Peyer's patch (tissue), 4 donors: ENCODE data around the gene WRAP73.

Experiments
- CTCF ChIP-seq, 6 experiments: fragments of 450-650 bp in 4 of 6; fragments of 200-600 bp in 2 of 6; sonication (generic) in 1 of 6; IDR thresholded peaks; one replicate each; pipeline ENCODE4 v1.5.1; 2017 to 2019; ENCODE audit warnings: antibody characterized with exemption in 6 of 6, mild to moderate bottlenecking in 3 of 6, moderate library complexity in 1 of 6
- POLR2A ChIP-seq, 2 donors: fragments of 450-650 bp; IDR thresholded peaks; one replicate each; pipeline ENCODE4 v1.5.1; 2017; ENCODE audit warnings: antibody characterized with exemption in 2 of 2, mild to moderate bottlenecking in 2 of 2, moderate library complexity in 2 of 2

- TF ChIP-seq POLR2A (IDR thresholded peaks at IDR 0.05) (no peak), CTCF (IDR thresholded peaks at IDR 0.05) (no peak)
Observed at GRCh38 chr1:3659093-3659492, 9.2 kb upstream of the WRAP73 start.
